ENCODE measurements around the gene FBLN5.
"Not testable (repeated sequence)": the region's sequence is repeated elsewhere in the genome, so short reads cannot be mapped to it uniquely, and the experiment has no call there.

Gene FBLN5

GRCh38 chr14:91845652-91846051 lies 101.8 kb downstream of the FBLN5 start:
- CTCF ChIA-PET, result no interaction called here
- no peak for DNase-seq (ENCODE audit: extremely low spot score)
- POLR2A ChIA-PET, result no interaction called here
- TF ChIP-seq CTBP1 (IDR thresholded peaks at IDR 0.05; ENCODE audit: borderline replicate concordance) (no peak), SP1 (IDR thresholded peaks at IDR 0.05) (no peak), ARNT (IDR thresholded peaks at IDR 0.05) (no peak), L3MBTL2 (conservative IDR thresholded peaks at IDR 0.05) (no peak), HDGF (IDR thresholded peaks at IDR 0.05; ENCODE audit: borderline replicate concordance) (no peak), PKNOX1 (IDR thresholded peaks at IDR 0.05) (no peak), FOXA1 (IDR thresholded peaks at IDR 0.05) (no peak), LEF1 (IDR thresholded peaks at IDR 0.05; ENCODE audit: borderline replicate concordance) (no peak), NFRKB (IDR thresholded peaks at IDR 0.05) (no peak), FOXM1 (IDR thresholded peaks at IDR 0.05; ENCODE audit: borderline replicate concordance) (no peak), SUZ12 (IDR thresholded peaks at IDR 0.05) (no peak), ZNF384 (IDR thresholded peaks at IDR 0.05) (no peak), BHLHE40 (IDR thresholded peaks at IDR 0.05; ENCODE audit: borderline replicate concordance) (no peak), TARDBP (IDR thresholded peaks at IDR 0.05) (no peak), FOXK2 (IDR thresholded peaks at IDR 0.05) (no peak), ELF4 (IDR thresholded peaks at IDR 0.05) (no peak)

GRCh38 chr14:91845056-91845455 lies 102.4 kb downstream of the FBLN5 start:
- DNase-seq (ENCODE audit: extremely low spot score); POLR2A ChIA-PET: not testable (repeated sequence)
- CTCF ChIA-PET, result interaction anchor here (0.5 kb wide), 1 partner anchor 101 kb away, joined by 3 read pairs; no protein-coding TSS in a partner anchor

- CTCF ChIA-PET, result no interaction called here
- TF ChIP-seq BHLHE40 (IDR thresholded peaks at IDR 0.05; ENCODE audit: borderline replicate concordance), result no peak
- TF ChIP-seq TARDBP (IDR thresholded peaks at IDR 0.05), result no peak
- TF ChIP-seq PKNOX1 (IDR thresholded peaks at IDR 0.05), result no peak
- no peak for TF ChIP-seq ELF4 (IDR thresholded peaks at IDR 0.05)
- TF ChIP-seq CTBP1 (IDR thresholded peaks at IDR 0.05; ENCODE audit: borderline replicate concordance), result no peak
- no peak for TF ChIP-seq FOXM1 (IDR thresholded peaks at IDR 0.05; ENCODE audit: borderline replicate concordance)
- TF ChIP-seq L3MBTL2 (conservative IDR thresholded peaks at IDR 0.05), result no peak
- TF ChIP-seq FOXK2 (IDR thresholded peaks at IDR 0.05), result no peak
- no peak for TF ChIP-seq ZNF384 (IDR thresholded peaks at IDR 0.05)
- no peak for TF ChIP-seq ARNT (IDR thresholded peaks at IDR 0.05)
- TF ChIP-seq LEF1 (IDR thresholded peaks at IDR 0.05; ENCODE audit: borderline replicate concordance), result no peak
- no peak for TF ChIP-seq SUZ12 (IDR thresholded peaks at IDR 0.05)
- TF ChIP-seq FOXA1 (IDR thresholded peaks at IDR 0.05), result no peak
- TF ChIP-seq SP1 (IDR thresholded peaks at IDR 0.05), result no peak
- no peak for TF ChIP-seq HDGF (IDR thresholded peaks at IDR 0.05; ENCODE audit: borderline replicate concordance)
- no peak for TF ChIP-seq NFRKB (IDR thresholded peaks at IDR 0.05)
- POLR2A ChIA-PET, result no interaction called here
- no peak for DNase-seq (ENCODE audit: extremely low spot score)
Measured at GRCh38 chr14:91844029-91844428, 103.5 kb downstream of the FBLN5 start.

GRCh38 chr14:91843437-91843836 lies 104.1 kb downstream of the FBLN5 start:
- POLR2A ChIA-PET, result no interaction called here
- DNase-seq (ENCODE audit: extremely low spot score), result no peak
- CTCF ChIA-PET, result no interaction called here
- no peak for TF ChIP-seq TARDBP (IDR thresholded peaks at IDR 0.05)
- no peak for TF ChIP-seq FOXM1 (IDR thresholded peaks at IDR 0.05; ENCODE audit: borderline replicate concordance)
- TF ChIP-seq SUZ12 (IDR thresholded peaks at IDR 0.05), result no peak
- no peak for TF ChIP-seq HDGF (IDR thresholded peaks at IDR 0.05; ENCODE audit: borderline replicate concordance)
- no peak for TF ChIP-seq ARNT (IDR thresholded peaks at IDR 0.05)
- TF ChIP-seq LEF1 (IDR thresholded peaks at IDR 0.05; ENCODE audit: borderline replicate concordance), result no peak
- TF ChIP-seq NFRKB (IDR thresholded peaks at IDR 0.05), result no peak
- TF ChIP-seq FOXK2 (IDR thresholded peaks at IDR 0.05), result no peak

- no peak for TF ChIP-seq ELF4 (IDR thresholded peaks at IDR 0.05)
- no peak for TF ChIP-seq L3MBTL2 (conservative IDR thresholded peaks at IDR 0.05)
- TF ChIP-seq SUZ12 (IDR thresholded peaks at IDR 0.05), result no peak
- no peak for TF ChIP-seq ARNT (IDR thresholded peaks at IDR 0.05)
- TF ChIP-seq FOXA1 (IDR thresholded peaks at IDR 0.05), result no peak
- TF ChIP-seq LEF1 (IDR thresholded peaks at IDR 0.05; ENCODE audit: borderline replicate concordance), result no peak
- TF ChIP-seq FOXM1 (IDR thresholded peaks at IDR 0.05; ENCODE audit: borderline replicate concordance), result no peak
- TF ChIP-seq ZNF384 (IDR thresholded peaks at IDR 0.05), result no peak
- no peak for TF ChIP-seq TARDBP (IDR thresholded peaks at IDR 0.05)
- no peak for TF ChIP-seq HDGF (IDR thresholded peaks at IDR 0.05; ENCODE audit: borderline replicate concordance)
- no peak for TF ChIP-seq PKNOX1 (IDR thresholded peaks at IDR 0.05)
- no peak for TF ChIP-seq NFRKB (IDR thresholded peaks at IDR 0.05)
- TF ChIP-seq CTBP1 (IDR thresholded peaks at IDR 0.05; ENCODE audit: borderline replicate concordance), result no peak
- TF ChIP-seq BHLHE40 (IDR thresholded peaks at IDR 0.05; ENCODE audit: borderline replicate concordance), result no peak
- no peak for TF ChIP-seq SP1 (IDR thresholded peaks at IDR 0.05)
- no peak for DNase-seq (ENCODE audit: extremely low spot score)
- CTCF ChIA-PET, result no interaction called here
- POLR2A ChIA-PET, result no interaction called here
Measured at GRCh38 chr14:91841065-91841464, 106.4 kb downstream of the FBLN5 start.

GRCh38 chr14:91839749-91840148 lies 107.7 kb downstream of the FBLN5 start:
- DNase-seq (ENCODE audit: extremely low spot score), result no peak
- ChIA-PET CTCF (no interaction called here), POLR2A (no interaction called here)
- TF ChIP-seq TARDBP (IDR thresholded peaks at IDR 0.05) (no peak), FOXA1 (IDR thresholded peaks at IDR 0.05) (no peak), FOXK2 (IDR thresholded peaks at IDR 0.05) (no peak), ZNF384 (IDR thresholded peaks at IDR 0.05) (no peak), NFRKB (IDR thresholded peaks at IDR 0.05) (no peak), HDGF (IDR thresholded peaks at IDR 0.05; ENCODE audit: borderline replicate concordance) (no peak), L3MBTL2 (conservative IDR thresholded peaks at IDR 0.05) (no peak), PKNOX1 (IDR thresholded peaks at IDR 0.05) (no peak), BHLHE40 (IDR thresholded peaks at IDR 0.05; ENCODE audit: borderline replicate concordance) (no peak), FOXM1 (IDR thresholded peaks at IDR 0.05; ENCODE audit: borderline replicate concordance) (no peak), ELF4 (IDR thresholded peaks at IDR 0.05) (no peak), SUZ12 (IDR thresholded peaks at IDR 0.05) (no peak), ARNT (IDR thresholded peaks at IDR 0.05) (no peak), CTBP1 (IDR thresholded peaks at IDR 0.05; ENCODE audit: borderline replicate concordance) (no peak), LEF1 (IDR thresholded peaks at IDR 0.05; ENCODE audit: borderline replicate concordance) (no peak), SP1 (IDR thresholded peaks at IDR 0.05) (no peak)
